SK-N-SH (cell line): ENCODE data around the gene TSPAN4. TPM values are rescaled to one million over a fixed set of nuclear protein-coding genes. Genes with fewer than 3 reads are reported as not detected.

ENCODE experiments used
- CTCF ChIA-PET: fragments of 300-600, 350-600 bp; formaldehyde crosslinking; extraction: SDS; loops from one replicate; lab custom pipeline; 2021; lab: Yijun Ruan, JAX
- POLR2A ChIA-PET: fragments of 350-600 bp; sonication (Branson Sonifier 250); formaldehyde crosslinking; extraction: SDS; loops from one replicate; lab custom pipeline; 2020; ENCODE audit warnings: antibody characterized with exemption, inconsistent platforms; lab: Yijun Ruan, JAX
- DNase-seq: peaks from one replicate; pipeline ENCODE4 v3.0.0; 2012
- H2AFZ ChIP-seq: fragments of 200-600 bp; sonication (generic); 2 replicates; pipeline ENCODE4 v1.8.1; 2016; ENCODE audit warnings: antibody characterized with exemption, mild to moderate bottlenecking, low read depth
- H3F3A ChIP-seq: fragments of 200-600 bp; sonication (generic); replicated peaks from 2 replicates; pipeline ENCODE3; 2016; ENCODE audit warnings: antibody characterized with exemption, mild to moderate bottlenecking; ENCODE audit not compliant: insufficient read depth
- H3K27ac ChIP-seq, 2 experiments: fragments of 200-500 bp in 1 of 2; fragments of 200-600 bp in 1 of 2; sonication (Bioruptor generic) in 1 of 2; sonication (generic), shearing (Covaris generic) in 1 of 2; 2 replicates each; pipeline versions ENCODE4 v1.5.1 to v1.6.1; 2014 to 2016; ENCODE audit warnings: low read depth in 2 of 2, inconsistent platforms in 1 of 2, low read length in 1 of 2, mild to moderate bottlenecking in 1 of 2, mixed read lengths in 1 of 2
- H3K27me3 ChIP-seq: fragments of 200-600 bp; sonication (generic), shearing (Covaris generic); 2 replicates; pipeline ENCODE4 v1.6.1; 2016; ENCODE audit warnings: mixed run types; ENCODE audit not compliant: insufficient read depth
- H3K36me3 ChIP-seq, 2 experiments: fragments of 200-500 bp in 1 of 2; fragments of 200-600 bp in 1 of 2; sonication (Bioruptor generic) in 1 of 2; sonication (generic) in 1 of 2; replicated peaks in 1 of 2; 2 replicates each; pipeline versions ENCODE3 to v1.5.1; 2014 to 2016; ENCODE audit warnings: low read length in 1 of 2, mild to moderate bottlenecking in 1 of 2; ENCODE audit not compliant: insufficient read depth in 2 of 2, control insufficient read depth in 1 of 2
- H3K4me1 ChIP-seq, 2 experiments: fragments of 200-500 bp in 1 of 2; fragments of 200-600 bp in 1 of 2; sonication (Bioruptor generic) in 1 of 2; sonication (generic), shearing (Covaris generic) in 1 of 2; 2 replicates each; pipeline versions ENCODE4 v1.5.1 to v1.6.1; 2014 to 2016; ENCODE audit warnings: low read depth in 1 of 2, low read length in 1 of 2, mixed run types in 1 of 2; ENCODE audit not compliant: insufficient read depth in 2 of 2, control insufficient read depth in 1 of 2
- H3K4me2 ChIP-seq: fragments of 200-600 bp; sonication (generic), shearing (Covaris generic); 2 replicates; pipeline ENCODE4 v1.6.1; 2017; ENCODE audit warnings: mixed run types
- H3K4me3 ChIP-seq, 2 experiments: fragments of 200-500 bp in 1 of 2; fragments of 200-600 bp in 1 of 2; sonication (Bioruptor generic) in 1 of 2; sonication (generic), shearing (Covaris generic) in 1 of 2; 2 replicates each; pipeline versions ENCODE4 v1.5.1 to v1.8.1; 2014 to 2016; ENCODE audit warnings: low read depth in 2 of 2, inconsistent platforms in 1 of 2, low read length in 1 of 2, mild to moderate bottlenecking in 1 of 2, mixed read lengths in 1 of 2, moderate library complexity in 1 of 2
- H3K79me2 ChIP-seq: fragments of 200-600 bp; sonication (generic); 2 replicates; pipeline ENCODE4 v1.8.1; 2017; ENCODE audit warnings: mild to moderate bottlenecking; ENCODE audit not compliant: insufficient read depth
- H3K9ac ChIP-seq: fragments of 200-600 bp; sonication (generic); 2 replicates; pipeline ENCODE4 v1.6.1; 2017; ENCODE audit warnings: mixed run types
- H3K9me2 ChIP-seq: fragments of 200-600 bp; sonication (generic); 2 replicates; pipeline ENCODE4 v1.6.1; 2017; ENCODE audit warnings: mixed run types
- H3K9me3 ChIP-seq: fragments of 200-600 bp; sonication (generic); 2 replicates; pipeline ENCODE4 v1.6.1; 2017; ENCODE audit warnings: mixed run types, mild to moderate bottlenecking, moderate library complexity
- H4K20me1 ChIP-seq: fragments of 200-600 bp; sonication (generic); 2 replicates; pipeline ENCODE4 v1.6.1; 2017; ENCODE audit warnings: mild to moderate bottlenecking, mixed run types; ENCODE audit not compliant: insufficient read depth
- CHD2 ChIP-seq: fragments of 150-350 bp; IDR thresholded peaks from 2 replicates; pipeline ENCODE4 v1.6.1; 2018; ENCODE audit warnings: low read length; ENCODE audit not compliant: partially characterized antibody
- EP300 ChIP-seq, 2 experiments: IDR thresholded peaks; 2 replicates each; pipeline versions ENCODE4 v1.4.0 to v1.6.1; 2012; ENCODE audit warnings: borderline replicate concordance in 1 of 2, low read depth in 1 of 2, low read length in 1 of 2
- EZH2phosphoT487 ChIP-seq: fragments of 200-600 bp; sonication (generic); IDR thresholded peaks from 2 replicates; pipeline ENCODE4 v1.6.1; 2017; ENCODE audit warnings: low read depth, mixed run types, mild to moderate bottlenecking, antibody characterized with exemption, moderate library complexity, borderline replicate concordance
- FOSL2 ChIP-seq: IDR thresholded peaks from 2 replicates; pipeline ENCODE4 v1.4.0; 2012; ENCODE audit warnings: low read depth, mild to moderate bottlenecking, moderate library complexity, borderline replicate concordance
- FOXM1 ChIP-seq: IDR thresholded peaks from 2 replicates; pipeline ENCODE4 v1.4.0; 2012; ENCODE audit warnings: low read depth, mild to moderate bottlenecking
- GABPA ChIP-seq: IDR thresholded peaks from 2 replicates; pipeline ENCODE4 v1.4.0; 2012; ENCODE audit warnings: low read depth, mild to moderate bottlenecking
- JUND ChIP-seq: IDR thresholded peaks from 2 replicates; pipeline ENCODE4 v1.4.0; 2012
- MXI1 ChIP-seq: IDR thresholded peaks from 2 replicates; pipeline ENCODE4 v1.6.1; 2012; ENCODE audit warnings: mild to moderate bottlenecking, low read depth, low read length, improper control_type of control experiment
- NFIC ChIP-seq: IDR thresholded peaks from 2 replicates; pipeline ENCODE4 v1.4.0; 2012; ENCODE audit warnings: borderline replicate concordance
- POLR2AphosphoS5 ChIP-seq: IDR thresholded peaks from 2 replicates; pipeline ENCODE4 v1.6.1; 2012; ENCODE audit warnings: low read depth, low read length
- RAD21 ChIP-seq: IDR thresholded peaks from 2 replicates; pipeline ENCODE4 v1.6.1; 2012; ENCODE audit warnings: mild to moderate bottlenecking, low read length
- SIN3A ChIP-seq: IDR thresholded peaks from 2 replicates; pipeline ENCODE4 v1.6.1; 2012; ENCODE audit warnings: low read depth, mild to moderate bottlenecking, low read length, moderate library complexity, borderline replicate concordance
- SMC3 ChIP-seq: IDR thresholded peaks from 2 replicates; pipeline ENCODE4 v1.6.1; 2012; ENCODE audit warnings: low read depth, low read length, improper control_type of control experiment
- TAF1 ChIP-seq: IDR thresholded peaks from 2 replicates; pipeline ENCODE4 v1.6.1; 2012; ENCODE audit warnings: low read depth, mild to moderate bottlenecking, low read length, moderate library complexity, borderline replicate concordance
- TCF12 ChIP-seq: IDR thresholded peaks from 2 replicates; pipeline ENCODE4 v1.4.0; 2012
- TEAD4 ChIP-seq: IDR thresholded peaks from 2 replicates; pipeline ENCODE4 v1.4.0; 2012; ENCODE audit warnings: mild to moderate bottlenecking, borderline replicate concordance; ENCODE audit not compliant: insufficient read depth
- USF1 ChIP-seq: IDR thresholded peaks from 2 replicates; pipeline ENCODE4 v1.4.0; 2012; ENCODE audit warnings: low read depth, borderline replicate concordance
- YY1 ChIP-seq: IDR thresholded peaks from 2 replicates; pipeline ENCODE4 v1.4.0; 2012; ENCODE audit warnings: low read depth, mild to moderate bottlenecking
- WGBS: methylation state at CpG from one replicate; pipeline ENCODE4 v1.1.6; 2017; ENCODE audit warnings: low lambda C conversion rate; 5-methylcytosine and 5-hydroxymethylcytosine counted together
- polyA plus RNA-seq, 3 experiments: library from polyadenylated mRNA; depleted of rRNA; stranded (reverse); fragments of >200 nt; gene quantifications; 2 replicates each; pipeline ENCODE4 v1.2.3, GENCODE V29; 2012
- TF ChIP-seq, protein P1 (sequence below): fragments of 200-600 bp; sonication (generic); IDR thresholded peaks from 2 replicates; pipeline ENCODE4 v1.6.1; 2017; ENCODE audit warnings: antibody characterized with exemption, mild to moderate bottlenecking, moderate library complexity
- TF ChIP-seq, protein P2 (sequence below): IDR thresholded peaks from 2 replicates; pipeline ENCODE4 v1.4.0; 2012; ENCODE audit warnings: low read depth
- TF ChIP-seq, protein P3 (sequence below): fragments of 150-350 bp; IDR thresholded peaks from 2 replicates; pipeline ENCODE4 v1.6.1; 2017; ENCODE audit warnings: antibody characterized with exemption, low read length, low read depth, borderline replicate concordance
- TF ChIP-seq, protein P4 (sequence below): IDR thresholded peaks from 2 replicates; pipeline ENCODE4; 2012

The TSPAN4 gene
- polyA plus RNA-seq, 1 of the 3 experiments (the other 2 are of a cell fraction), result 226 TPM

- ChIA-PET CTCF (interaction anchor here (0.7 to 7.5 kb wide), 29 partner anchors 9 to 242 kb away, joined by 3 to 70 read pairs (median 5); partner anchors contain the start of gene MUC6), POLR2A (interaction anchor here (1.5 kb wide), 1 partner anchor 203 kb away, joined by 3 read pairs; no protein-coding TSS in a partner anchor)
- H3K36me3 ChIP-seq, result no peaks in the 10 kb centered on the region
- WGBS, result 35% methylated on average over 13 of the region's 14 CpGs
- no peak overlapping the region for H3K27ac ChIP-seq
- peak; percentile 60 for TF ChIP-seq SMC3
- TF ChIP-seq, protein P1, sequence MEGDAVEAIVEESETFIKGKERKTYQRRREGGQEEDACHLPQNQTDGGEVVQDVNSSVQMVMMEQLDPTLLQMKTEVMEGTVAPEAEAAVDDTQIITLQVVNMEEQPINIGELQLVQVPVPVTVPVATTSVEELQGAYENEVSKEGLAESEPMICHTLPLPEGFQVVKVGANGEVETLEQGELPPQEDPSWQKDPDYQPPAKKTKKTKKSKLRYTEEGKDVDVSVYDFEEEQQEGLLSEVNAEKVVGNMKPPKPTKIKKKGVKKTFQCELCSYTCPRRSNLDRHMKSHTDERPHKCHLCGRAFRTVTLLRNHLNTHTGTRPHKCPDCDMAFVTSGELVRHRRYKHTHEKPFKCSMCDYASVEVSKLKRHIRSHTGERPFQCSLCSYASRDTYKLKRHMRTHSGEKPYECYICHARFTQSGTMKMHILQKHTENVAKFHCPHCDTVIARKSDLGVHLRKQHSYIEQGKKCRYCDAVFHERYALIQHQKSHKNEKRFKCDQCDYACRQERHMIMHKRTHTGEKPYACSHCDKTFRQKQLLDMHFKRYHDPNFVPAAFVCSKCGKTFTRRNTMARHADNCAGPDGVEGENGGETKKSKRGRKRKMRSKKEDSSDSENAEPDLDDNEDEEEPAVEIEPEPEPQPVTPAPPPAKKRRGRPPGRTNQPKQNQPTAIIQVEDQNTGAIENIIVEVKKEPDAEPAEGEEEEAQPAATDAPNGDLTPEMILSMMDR, result peak; percentile 73
- no peak for TF ChIP-seq FOXM1
- TF ChIP-seq RAD21, result peak; percentile 79
- no peak overlapping the region for H2AFZ ChIP-seq
- H3K9me3 ChIP-seq, result no peaks in the 10 kb centered on the region
- no peak overlapping the region for H3K9ac ChIP-seq
- H3K79me2 ChIP-seq, result peaks cover 59% of the 10 kb centered on the region
- H3K4me1 ChIP-seq, result peaks cover 32 to 41% of the 10 kb centered on the region in 2 experiments; a peak in 3 of 4 replicates
- peak overlapping the region; percentile 86 for H3K4me2 ChIP-seq
- H4K20me1 ChIP-seq, result peaks cover 47% of the 10 kb centered on the region
- no peaks in the 10 kb centered on the region for H3K27me3 ChIP-seq
- H3K4me3 ChIP-seq, result peak overlapping the region in 1 of 2 experiments; percentile 26; a peak in 1 of 4 replicates
- H3F3A ChIP-seq, result peaks cover 20% of the 10 kb centered on the region
- H3K9me2 ChIP-seq, result no peaks in the 10 kb centered on the region
- DNase-seq, result peak; percentile 89
These were observed 5.8 kb downstream of the TSPAN4 start for GRCh38 chr11:848380-848931.

- Histone ChIP-seq H3K9me3 (no peaks in the 10 kb centered on the region), H3K9ac (no peak overlapping the region), H3K4me3 (peak overlapping the region; percentile 43 to 51), H3K79me2 (peaks cover 59% of the 10 kb centered on the region), H3K9me2 (no peaks in the 10 kb centered on the region), H3K36me3 (no peaks in the 10 kb centered on the region), H3F3A (peaks cover 20% of the 10 kb centered on the region), H2AFZ (no peak overlapping the region), H3K4me2 (peak overlapping the region; percentile 86), H3K4me1 (peaks cover 32 to 41% of the 10 kb centered on the region in 2 experiments; a peak in 3 of 4 replicates), H3K27ac (no peak overlapping the region; a peak in 1 of 4 replicates), H3K27me3 (no peaks in the 10 kb centered on the region), H4K20me1 (peaks cover 54% of the 10 kb centered on the region)
- 34% methylated on average over 15 of the region's 71 CpGs for WGBS
- CTCF ChIA-PET, result interaction anchor here (0.7 to 7.5 kb wide), 22 partner anchors 8 to 241 kb away, joined by 3 to 70 read pairs (median 8); no protein-coding TSS in a partner anchor
- POLR2A ChIA-PET, result no interaction called here
- DNase-seq, result peak; percentile 98
- TF ChIP-seq EZH2phosphoT487 (no peak), NFIC (no peak), JUND (no peak), FOSL2 (no peak), EP300 (IDR thresholded peaks at IDR 0.05; ENCODE audit: borderline replicate concordance in 1 of 2, low read depth in 1 of 2, low read length in 1 of 2) (no peak), TEAD4 (no peak), CHD2 (no peak), GABPA (no peak), RAD21 (no peak), USF1 (no peak), POLR2AphosphoS5 (no peak), MXI1 (no peak), SMC3 (no peak), YY1 (no peak), TCF12 (no peak), SIN3A (no peak), TAF1 (no peak)
- TF ChIP-seq, protein P2, sequence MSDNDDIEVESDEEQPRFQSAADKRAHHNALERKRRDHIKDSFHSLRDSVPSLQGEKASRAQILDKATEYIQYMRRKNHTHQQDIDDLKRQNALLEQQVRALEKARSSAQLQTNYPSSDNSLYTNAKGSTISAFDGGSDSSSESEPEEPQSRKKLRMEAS, result no peak
- TF ChIP-seq, protein P3, sequence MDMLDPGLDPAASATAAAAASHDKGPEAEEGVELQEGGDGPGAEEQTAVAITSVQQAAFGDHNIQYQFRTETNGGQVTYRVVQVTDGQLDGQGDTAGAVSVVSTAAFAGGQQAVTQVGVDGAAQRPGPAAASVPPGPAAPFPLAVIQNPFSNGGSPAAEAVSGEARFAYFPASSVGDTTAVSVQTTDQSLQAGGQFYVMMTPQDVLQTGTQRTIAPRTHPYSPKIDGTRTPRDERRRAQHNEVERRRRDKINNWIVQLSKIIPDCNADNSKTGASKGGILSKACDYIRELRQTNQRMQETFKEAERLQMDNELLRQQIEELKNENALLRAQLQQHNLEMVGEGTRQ, result no peak
- TF ChIP-seq, protein P4, sequence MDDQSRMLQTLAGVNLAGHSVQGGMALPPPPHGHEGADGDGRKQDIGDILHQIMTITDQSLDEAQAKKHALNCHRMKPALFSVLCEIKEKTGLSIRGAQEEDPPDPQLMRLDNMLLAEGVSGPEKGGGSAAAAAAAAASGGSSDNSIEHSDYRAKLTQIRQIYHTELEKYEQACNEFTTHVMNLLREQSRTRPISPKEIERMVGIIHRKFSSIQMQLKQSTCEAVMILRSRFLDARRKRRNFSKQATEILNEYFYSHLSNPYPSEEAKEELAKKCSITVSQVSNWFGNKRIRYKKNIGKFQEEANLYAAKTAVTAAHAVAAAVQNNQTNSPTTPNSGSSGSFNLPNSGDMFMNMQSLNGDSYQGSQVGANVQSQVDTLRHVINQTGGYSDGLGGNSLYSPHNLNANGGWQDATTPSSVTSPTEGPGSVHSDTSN, result no peak
These were observed 6.6 kb downstream of the TSPAN4 start for GRCh38 chr11:849104-849824.
